Germinal center (tissue), 1 donor: ENCODE measurements around the gene KMT2B.
A peak's percentile ranks its signal among the peaks of the same experiment; 100 is the strongest.
"Not testable (repeated sequence)": the region's sequence is repeated elsewhere in the genome, so short reads cannot be mapped to it uniquely, and the experiment has no call there.

ENCODE experiments used
- DNase-seq: peaks from one replicate; pipeline ENCODE4 v3.0.0; 2012; ENCODE audit warnings: mixed read lengths, low spot score

KMT2B gene

GRCh38 chr19:35712567-35713505 lies 5.0 kb upstream of the KMT2B start:
- DNase-seq, result no peak

DNA sequence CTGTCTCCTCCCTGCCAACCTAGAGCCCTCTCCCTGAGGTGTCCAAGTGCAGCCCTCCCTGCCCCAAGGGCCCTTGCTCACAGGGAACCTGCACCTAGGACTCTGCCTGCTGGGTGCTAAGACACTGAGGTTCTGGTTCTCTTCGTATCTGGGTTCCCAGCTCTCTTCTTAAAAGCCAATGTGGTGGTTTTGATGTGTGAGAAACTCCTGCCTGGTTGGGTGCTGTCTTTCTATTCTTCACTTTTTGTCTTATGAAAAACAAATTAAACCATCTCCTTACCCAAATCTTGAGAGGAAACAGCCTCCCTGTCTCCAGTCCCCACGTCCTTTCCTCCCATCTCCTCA lies 4.3 kb upstream of the KMT2B start:
- no peak for DNase-seq

GRCh38 chr19:35713904-35714495 lies 3.8 kb upstream of the KMT2B start:
- no peak for DNase-seq

DNA sequence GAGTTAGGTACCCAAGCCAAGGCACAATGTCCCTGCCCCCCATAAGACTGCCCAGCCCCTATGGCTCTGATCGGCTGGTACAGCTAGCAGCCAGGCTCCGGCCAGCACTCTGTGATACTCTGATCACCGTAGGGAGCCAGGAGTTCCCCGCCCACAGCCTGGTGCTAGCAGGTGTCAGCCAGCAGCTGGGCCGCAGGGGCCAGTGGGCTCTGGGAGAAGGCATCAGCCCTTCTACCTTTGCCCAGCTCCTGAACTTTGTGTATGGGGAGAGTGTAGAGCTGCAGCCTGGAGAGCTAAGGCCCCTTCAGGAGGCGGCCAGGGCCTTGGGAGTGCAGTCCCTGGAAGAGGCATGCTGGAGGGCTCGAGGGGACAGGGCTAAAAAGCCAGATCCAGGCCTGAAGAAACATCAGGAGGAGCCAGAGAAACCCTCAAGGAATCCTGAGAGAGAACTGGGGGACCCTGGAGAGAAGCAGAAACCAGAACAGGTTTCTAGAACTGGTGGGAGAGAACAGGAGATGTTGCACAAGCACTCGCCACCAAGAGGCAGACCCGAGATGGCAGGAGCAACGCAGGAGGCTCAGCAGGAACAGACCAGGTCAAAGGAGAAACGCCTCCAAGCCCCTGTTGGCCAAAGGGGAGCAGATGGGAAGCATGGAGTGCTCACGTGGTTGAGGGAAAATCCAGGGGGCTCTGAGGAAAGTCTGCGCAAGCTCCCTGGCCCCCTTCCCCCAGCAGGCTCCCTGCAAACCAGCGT lies 3.0 kb upstream of the KMT2B start:
- peak; percentile 32 for DNase-seq

GRCh38 chr19:35715355-35715809 lies 2.4 kb upstream of the KMT2B start:
- DNase-seq, result no peak

DNA sequence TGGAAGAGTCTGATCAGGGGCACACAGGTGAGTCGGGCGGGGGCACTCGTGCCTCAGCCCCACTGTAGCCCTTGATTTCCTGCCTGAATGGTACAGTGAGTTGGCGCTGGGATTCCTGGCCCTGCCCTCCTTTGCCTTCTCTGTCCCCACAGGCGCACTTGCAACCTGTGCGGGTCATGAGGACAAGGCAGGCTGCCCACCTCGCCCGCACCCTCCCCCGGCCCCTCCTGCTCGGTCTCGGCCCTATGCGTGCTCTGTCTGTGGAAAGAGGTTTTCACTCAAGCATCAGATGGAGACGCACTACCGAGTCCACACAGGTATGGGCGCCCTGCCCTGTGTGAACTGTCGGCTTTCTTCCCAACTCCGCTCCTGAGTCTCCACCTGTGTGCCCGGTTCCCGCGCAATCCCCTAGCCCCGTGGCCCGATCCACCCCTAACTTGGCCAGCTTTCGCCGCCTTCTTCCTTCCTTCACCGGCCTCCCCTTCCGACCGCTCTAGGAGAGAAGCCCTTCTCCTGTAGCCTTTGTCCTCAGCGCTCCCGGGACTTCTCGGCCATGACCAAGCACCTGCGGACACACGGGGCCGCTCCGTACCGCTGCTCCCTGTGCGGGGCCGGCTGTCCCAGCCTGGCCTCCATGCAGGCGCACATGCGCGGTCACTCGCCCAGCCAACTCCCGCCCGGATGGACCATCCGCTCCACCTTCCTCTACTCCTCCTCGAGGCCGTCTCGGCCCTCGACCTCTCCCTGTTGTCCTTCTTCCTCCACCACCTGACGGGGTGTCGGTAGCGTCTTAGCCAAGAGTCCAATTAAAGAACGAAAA lies 1.6 kb upstream of the KMT2B start:
- DNase-seq, result no peak

- DNase-seq, result peak; percentile 99
These were observed 770 bp upstream of the KMT2B start for GRCh38 chr19:35716801-35717664.

- peak; percentile 51 for DNase-seq
These were observed 690 bp downstream of the KMT2B start for GRCh38 chr19:35718345-35719041.

- no peak for DNase-seq
These were observed 1.8 kb downstream of the KMT2B start for GRCh38 chr19:35719402-35720162.

DNA sequence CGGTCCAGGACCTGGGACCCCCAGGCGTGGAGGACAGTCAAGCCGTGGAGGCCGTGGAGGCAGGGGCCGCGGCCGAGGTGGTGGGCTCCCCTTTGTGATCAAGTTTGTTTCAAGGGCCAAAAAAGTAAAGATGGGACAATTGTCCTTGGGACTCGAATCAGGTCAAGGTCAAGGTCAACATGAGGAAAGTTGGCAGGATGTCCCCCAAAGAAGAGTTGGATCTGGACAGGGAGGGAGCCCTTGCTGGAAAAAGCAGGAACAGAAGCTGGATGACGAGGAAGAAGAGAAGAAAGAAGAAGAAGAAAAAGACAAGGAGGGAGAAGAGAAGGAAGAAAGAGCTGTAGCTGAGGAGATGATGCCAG lies 2.3 kb downstream of the KMT2B start:
- no peak for DNase-seq

DNA sequence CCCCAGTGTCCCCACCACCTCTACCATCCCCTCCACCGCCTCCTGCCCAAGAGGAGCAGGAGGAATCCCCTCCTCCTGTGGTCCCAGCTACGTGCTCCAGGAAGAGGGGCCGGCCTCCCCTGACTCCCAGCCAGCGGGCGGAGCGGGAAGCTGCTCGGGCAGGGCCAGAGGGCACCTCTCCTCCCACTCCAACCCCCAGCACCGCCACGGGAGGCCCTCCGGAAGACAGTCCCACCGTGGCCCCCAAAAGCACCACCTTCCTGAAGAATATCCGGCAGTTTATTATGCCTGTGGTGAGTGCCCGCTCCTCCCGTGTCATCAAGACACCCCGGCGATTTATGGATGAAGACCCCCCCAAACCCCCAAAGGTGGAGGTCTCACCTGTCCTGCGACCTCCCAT lies 2.8 kb downstream of the KMT2B start:
- no peak for DNase-seq

GRCh38 chr19:35721374-35721773 lies 3.6 kb downstream of the KMT2B start:
- DNase-seq, result no peak

DNA sequence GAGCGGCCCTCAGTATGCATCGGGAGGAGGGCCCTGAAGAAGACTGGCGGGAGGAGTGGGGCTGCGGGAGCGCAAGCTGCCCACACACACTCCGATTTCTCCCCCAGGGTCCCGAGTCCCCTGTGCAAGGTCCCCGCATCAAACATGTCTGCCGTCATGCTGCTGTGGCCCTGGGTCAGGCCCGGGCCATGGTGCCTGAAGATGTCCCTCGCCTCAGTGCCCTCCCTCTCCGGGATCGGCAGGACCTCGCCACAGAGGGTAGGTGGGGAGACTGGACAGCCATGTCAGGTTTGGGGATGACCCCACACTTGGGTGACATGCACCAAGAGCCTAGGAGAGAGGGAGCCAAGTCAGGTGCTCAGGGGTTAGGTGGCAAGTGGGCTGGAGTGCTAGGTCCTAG lies 4.7 kb downstream of the KMT2B start:
- no peak for DNase-seq

DNA sequence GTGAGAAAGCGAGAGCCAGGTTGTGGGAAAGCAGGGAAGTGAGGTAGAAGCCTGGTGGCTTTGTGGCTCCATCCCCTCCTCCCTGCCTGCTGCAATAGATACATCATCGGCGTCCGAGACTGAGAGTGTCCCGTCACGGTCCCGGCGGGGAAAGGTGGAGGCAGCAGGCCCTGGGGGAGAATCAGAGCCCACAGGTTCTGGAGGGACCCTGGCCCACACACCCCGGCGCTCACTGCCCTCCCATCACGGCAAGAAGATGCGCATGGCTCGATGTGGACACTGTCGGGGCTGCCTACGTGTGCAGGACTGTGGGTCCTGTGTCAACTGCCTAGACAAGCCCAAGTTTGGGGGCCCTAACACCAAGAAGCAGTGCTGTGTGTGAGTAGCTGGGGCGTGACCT lies 5.1 kb downstream of the KMT2B start:
- no peak for DNase-seq

DNA sequence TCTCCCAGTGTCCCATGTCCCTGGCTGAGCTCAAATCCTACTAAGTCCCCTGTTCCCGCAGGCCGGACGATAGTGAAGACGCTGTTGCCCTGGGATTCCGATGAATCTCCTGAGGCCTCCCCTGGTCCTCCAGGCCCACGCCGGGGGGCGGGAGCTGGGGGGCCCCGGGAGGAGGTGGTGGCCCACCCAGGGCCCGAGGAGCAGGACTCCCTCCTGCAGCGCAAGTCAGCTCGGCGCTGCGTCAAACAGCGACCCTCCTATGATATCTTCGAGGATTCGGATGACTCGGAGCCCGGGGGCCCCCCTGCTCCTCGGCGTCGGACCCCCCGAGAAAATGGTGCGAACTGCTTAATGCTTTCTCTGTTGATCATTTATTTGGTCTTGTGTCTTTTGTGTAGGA lies 5.9 kb downstream of the KMT2B start:
- DNase-seq, result no peak

GRCh38 chr19:35724132-35724531 lies 6.3 kb downstream of the KMT2B start:
- DNase-seq, result not testable (repeated sequence)

GRCh38 chr19:35724560-35724959 lies 6.8 kb downstream of the KMT2B start:
- no peak for DNase-seq

DNA sequence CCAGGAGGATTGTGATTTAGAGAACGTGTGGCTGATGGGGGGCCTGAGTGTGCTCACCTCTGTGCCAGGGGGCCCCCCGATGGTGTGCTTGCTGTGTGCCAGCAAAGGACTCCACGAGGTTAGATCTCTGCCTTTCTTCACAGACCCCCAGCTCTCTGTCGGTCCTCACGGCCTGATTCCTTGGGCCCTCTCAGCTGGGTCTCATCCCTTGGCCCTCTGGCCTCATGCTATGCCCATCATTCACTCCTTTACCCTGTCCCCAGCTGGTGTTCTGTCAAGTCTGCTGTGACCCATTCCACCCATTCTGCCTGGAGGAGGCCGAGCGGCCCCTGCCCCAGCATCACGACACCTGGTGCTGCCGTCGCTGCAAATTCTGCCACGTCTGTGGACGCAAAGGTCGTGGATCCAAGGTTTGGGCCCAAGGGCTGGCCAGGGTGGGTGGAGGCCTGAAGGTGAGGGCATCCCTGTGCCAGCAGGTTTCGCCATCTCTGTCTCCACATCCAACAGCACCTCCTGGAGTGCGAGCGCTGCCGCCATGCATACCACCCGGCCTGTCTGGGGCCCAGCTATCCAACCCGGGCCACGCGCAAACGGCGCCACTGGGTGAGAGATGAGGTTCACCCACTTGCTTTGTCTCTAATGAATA lies 7.5 kb downstream of the KMT2B start:
- no peak for DNase-seq
